HepG2 (cell line): ENCODE data around the gene PLSCR4. TPM values are rescaled to one million over a fixed set of nuclear protein-coding genes. Genes with fewer than 3 reads are reported as not detected.

Experiments
- CENPBD1 ChIP-seq: sonication (generic); formaldehyde crosslinking; IDR thresholded peaks from 2 replicates; pipeline ENCODE4 v1.8.0; 2022; ENCODE audit warnings: missing genetic modification reagents, low read depth, mild to moderate bottlenecking, borderline replicate concordance
- EP300 ChIP-seq, 3 experiments: sonication (generic) in 1 of 3; formaldehyde crosslinking in 1 of 3; IDR thresholded peaks; 2 replicates each; pipeline versions ENCODE4 v1.5.1 to v1.6.1; 2011 to 2020; ENCODE audit warnings: low read depth in 2 of 3, low read length in 2 of 3, borderline replicate concordance in 1 of 3, improper control_type of control experiment in 1 of 3, mild to moderate bottlenecking in 1 of 3, missing genetic modification reagents in 1 of 3, moderate library complexity in 1 of 3
- FOXA3 ChIP-seq: IDR thresholded peaks from 2 replicates; pipeline ENCODE4 v1.6.1; 2016; ENCODE audit warnings: missing genetic modification reagents, missing compliant biosample characterization
- MAZ ChIP-seq, 2 experiments: sonication (generic) in 1 of 2; formaldehyde crosslinking in 1 of 2; IDR thresholded peaks; 2 replicates each; pipeline versions ENCODE4 v1.5.0 to v1.6.1; 2012 to 2020; ENCODE audit warnings: low read depth in 2 of 2, mild to moderate bottlenecking in 2 of 2, borderline replicate concordance in 1 of 2, improper control_type of control experiment in 1 of 2, low read length in 1 of 2, missing genetic modification reagents in 1 of 2, moderate library complexity in 1 of 2
- NR0B2 ChIP-seq: sonication (generic); formaldehyde crosslinking; IDR thresholded peaks from 2 replicates; pipeline ENCODE4 v1.4.0; 2020; ENCODE audit warnings: mild to moderate bottlenecking, missing genetic modification reagents
- NR2F2 ChIP-seq: IDR thresholded peaks from 2 replicates; pipeline ENCODE4 v1.6.1; 2012; ENCODE audit warnings: low read depth, inconsistent platforms, borderline replicate concordance
- PLSCR1 ChIP-seq: sonication (generic); formaldehyde crosslinking; IDR thresholded peaks from 2 replicates; pipeline ENCODE4 v1.5.0; 2020; ENCODE audit warnings: missing genetic modification reagents, mild to moderate bottlenecking, borderline replicate concordance
- RARA ChIP-seq: IDR thresholded peaks from 2 replicates; pipeline ENCODE4 v1.6.1; 2016; ENCODE audit warnings: missing genetic modification reagents, missing compliant biosample characterization
- SRY ChIP-seq: sonication (generic); formaldehyde crosslinking; IDR thresholded peaks from 2 replicates; pipeline ENCODE4 v1.8.0; 2022; ENCODE audit warnings: mild to moderate bottlenecking, missing genetic modification reagents
- ZBTB44 ChIP-seq: sonication (generic); formaldehyde crosslinking; IDR thresholded peaks from 2 replicates; pipeline ENCODE4 v1.4.0; 2020; ENCODE audit warnings: missing genetic modification reagents
- ZFP91 ChIP-seq: sonication (generic); formaldehyde crosslinking; IDR thresholded peaks from 2 replicates; pipeline ENCODE4 v1.9.0; 2022; ENCODE audit warnings: missing genetic modification reagents, mild to moderate bottlenecking, borderline replicate concordance
- ZNF264 ChIP-seq: sonication (generic); formaldehyde crosslinking; IDR thresholded peaks from 2 replicates; pipeline ENCODE4 v1.4.0; 2020; ENCODE audit warnings: missing genetic modification reagents
- ZNF496 ChIP-seq: sonication (generic); formaldehyde crosslinking; IDR thresholded peaks from 2 replicates; pipeline ENCODE4 v1.8.1; 2023; ENCODE audit warnings: mild to moderate bottlenecking, moderate library complexity, missing genetic modification reagents; ENCODE audit not compliant: insufficient replicate concordance
- ZNF576 ChIP-seq: sonication (generic); formaldehyde crosslinking; IDR thresholded peaks from 2 replicates; pipeline ENCODE4 v1.4.0; 2020; ENCODE audit warnings: mild to moderate bottlenecking, missing genetic modification reagents
- ZNF597 ChIP-seq: sonication (generic); formaldehyde crosslinking; IDR thresholded peaks from 2 replicates; pipeline ENCODE4 v1.5.0; 2020; ENCODE audit warnings: missing genetic modification reagents
- ZNF691 ChIP-seq: sonication (generic); formaldehyde crosslinking; IDR thresholded peaks from 2 replicates; pipeline ENCODE4 v1.4.0; 2020; ENCODE audit warnings: missing genetic modification reagents, low read depth, mild to moderate bottlenecking, borderline replicate concordance
- ZNF839 ChIP-seq: sonication (generic); formaldehyde crosslinking; IDR thresholded peaks from 2 replicates; pipeline ENCODE4 v1.4.0; 2020; ENCODE audit warnings: missing genetic modification reagents, mild to moderate bottlenecking, borderline replicate concordance
- ZSCAN12 ChIP-seq: sonication (generic); formaldehyde crosslinking; IDR thresholded peaks from 2 replicates; pipeline ENCODE4 v1.9.0; 2021; ENCODE audit warnings: mild to moderate bottlenecking, missing genetic modification reagents
- ZSCAN30 ChIP-seq: sonication (generic); formaldehyde crosslinking; IDR thresholded peaks from 2 replicates; pipeline ENCODE4 v1.5.0; 2020; ENCODE audit warnings: mild to moderate bottlenecking, missing genetic modification reagents
- polyA plus RNA-seq, 8 experiments: library from polyadenylated mRNA; depleted of rRNA in 3 of 8; stranded (reverse) in 7 of 8; unstranded in 1 of 8; fragments of >200 nt; fragmentation: Illumina TruSeq in 4 of 8; extraction: Trizol in 4 of 8; gene quantifications; 2 replicates each; pipeline versions ENCODE4 v1.2.1 to v1.2.3, GENCODE V29; 2011 to 2016; ENCODE audit warnings: low read depth in 4 of 8, missing spikeins in 1 of 8, mixed read lengths in 1 of 8; ENCODE audit not compliant: insufficient read depth in 1 of 8
- total RNA-seq, 5 experiments: library from RNA; depleted of rRNA; stranded (reverse); fragments of >200 nt; fragmentation: Illumina TruSeq; extraction: Trizol; gene quantifications; 2 replicates each; pipeline ENCODE4 v1.2.3, GENCODE V29; 2016; ENCODE audit warnings: low read depth in 1 of 5

Gene PLSCR4
- total and polyA plus RNA-seq, 2 of the 13 experiments (the other 11 are each of a cell fraction or from before 2014, with no cell fraction given) = 1.5 to 59.0 TPM

GRCh38 chr3:146250449-146251382 lies at the start of gene PLSCR4 (continued):
- TF ChIP-seq ZNF839 (CRISPR knock-in tag) = no peak
- no peak for TF ChIP-seq EP300 (IDR thresholded peaks at IDR 0.05; ENCODE audit: low read depth in 2 of 2, low read length in 2 of 2)
- TF ChIP-seq EP300 (CRISPR knock-in tag; IDR thresholded peaks at IDR 0.05; ENCODE audit: borderline replicate concordance) = no peak
- TF ChIP-seq ZNF597 (CRISPR knock-in tag) = no peak
- TF ChIP-seq ZNF576 = no peak
- no peak for TF ChIP-seq PLSCR1 (CRISPR knock-in tag)
- TF ChIP-seq ZBTB44 = no peak
- TF ChIP-seq ZNF264 (CRISPR knock-in tag) = no peak
- no peak for TF ChIP-seq ZNF691 (CRISPR knock-in tag)
- no peak for TF ChIP-seq ZSCAN30
- TF ChIP-seq SRY (CRISPR knock-in tag) = no peak
- TF ChIP-seq ZFP91 (CRISPR knock-in tag) = peak; percentile 42; the same call in 1 of the 2 replicates
- TF ChIP-seq ZNF496 (CRISPR knock-in tag) = no peak
- no peak for TF ChIP-seq ZSCAN12 (CRISPR knock-in tag)
- no peak for TF ChIP-seq CENPBD1
- 0 out of 2 replicates have a peak, but pooled peaks have one; percentile 47 for TF ChIP-seq NR0B2
- TF ChIP-seq MAZ (IDR thresholded peaks at IDR 0.05; ENCODE audit: borderline replicate concordance, low read depth, low read length) = no peak
- TF ChIP-seq MAZ (CRISPR knock-in tag; IDR thresholded peaks at IDR 0.05; ENCODE audit: low read depth) = no peak
- TF ChIP-seq FOXA3 (CRISPR knock-in tag) = no peak
- no peak for TF ChIP-seq NR2F2
- TF ChIP-seq RARA (CRISPR knock-in tag) = no peak
